ENCODE data around the gene EIPR1.

Gene EIPR1

GRCh38 chr2:3168230-3168891 lies 209.3 kb downstream of the EIPR1 start:
- peak; percentile 93 for DNase-seq

GRCh38 chr2:3163401-3163800 lies 214.2 kb downstream of the EIPR1 start:
- no peak for DNase-seq

GRCh38 chr2:3162442-3163077 lies 215.1 kb downstream of the EIPR1 start:
- DNase-seq: no peak

GRCh38 chr2:3160751-3161330 lies 216.8 kb downstream of the EIPR1 start:
- no peak for DNase-seq

- no peak for DNase-seq
Observed at GRCh38 chr2:3159782-3160545, 217.7 kb downstream of the EIPR1 start.

GRCh38 chr2:3154700-3155099 lies 222.9 kb downstream of the EIPR1 start:
- DNase-seq: no peak

- no peak for DNase-seq
Observed at GRCh38 chr2:3154146-3154545, 223.5 kb downstream of the EIPR1 start.

- DNase-seq: no peak
Observed at GRCh38 chr2:3151153-3151918, 226.3 kb downstream of the EIPR1 start.

- no peak for DNase-seq
Observed at GRCh38 chr2:3149441-3150217, 228.0 kb downstream of the EIPR1 start.

GRCh38 chr2:3148716-3149115 lies 228.9 kb downstream of the EIPR1 start:
- no peak for DNase-seq

GRCh38 chr2:3147651-3148530 lies 229.7 kb downstream of the EIPR1 start:
- DNase-seq: no peak

GRCh38 chr2:3146772-3147650 lies 230.6 kb downstream of the EIPR1 start:
- DNase-seq: no peak

GRCh38 chr2:3146175-3146574 lies 231.4 kb downstream of the EIPR1 start:
- DNase-seq: no peak

- no peak for DNase-seq
Observed at GRCh38 chr2:3145471-3146021, 232.1 kb downstream of the EIPR1 start.

GRCh38 chr2:3144856-3145255 lies 232.8 kb downstream of the EIPR1 start:
- DNase-seq: no peak

GRCh38 chr2:3143602-3144001 lies 234.0 kb downstream of the EIPR1 start:
- DNase-seq: no peak

- DNase-seq: no peak
Observed at GRCh38 chr2:3142961-3143571, 234.6 kb downstream of the EIPR1 start.

- no peak for DNase-seq
Observed at GRCh38 chr2:3142210-3142609, 235.4 kb downstream of the EIPR1 start.

- no peak for DNase-seq
Observed at GRCh38 chr2:3141696-3142095, 235.9 kb downstream of the EIPR1 start.

All from EL (cell line).